GM21737 (cell line): Measurements from ENCODE around the gene MYOM1.

Experiments
- ATAC-seq: cut with Tn5 transposase; IDR thresholded peaks from one replicate; pipeline ENCODE4 v1.9.1; 2021; ENCODE audit warnings: mild to moderate bottlenecking, moderate library complexity; ENCODE audit not compliant: unreplicated experiment

MYOM1 gene

GRCh38 chr18:3219631-3220335, at the start of gene MYOM1:
Gene MYOM1 (minus strand): TSS chr18:3219968. CDS start chr18:3215223, 4,745 bp downstream.
- no peak for ATAC-seq

- no peak for ATAC-seq
These were observed 49.6 kb upstream of the MYOM1 start for GRCh38 chr18:3269241-3269913.

GRCh38 chr18:3268306-3268705, 48.5 kb upstream of the MYOM1 start:
- no peak for ATAC-seq

- ATAC-seq = no peak
These were observed 46.4 kb upstream of the MYOM1 start for GRCh38 chr18:3266062-3266608.

- no peak for ATAC-seq
These were observed 45.8 kb upstream of the MYOM1 start for GRCh38 chr18:3265564-3266033.

- no peak for ATAC-seq
These were observed 44.6 kb upstream of the MYOM1 start for GRCh38 chr18:3264362-3264761.

GRCh38 chr18:3263132-3263700, 43.4 kb upstream of the MYOM1 start:
- no peak for ATAC-seq

GRCh38 chr18:3262234-3263131, 42.7 kb upstream of the MYOM1 start:
- ATAC-seq = peak; percentile 25

GRCh38 chr18:3261373-3262233, 41.8 kb upstream of the MYOM1 start, which contains the start of gene MYL12B:
Gene MYL12B (plus strand): TSS chr18:3262133. CDS start chr18:3272899, 10,766 bp downstream.
- ATAC-seq = peak; percentile 77

- no peak for ATAC-seq
These were observed 41.2 kb upstream of the MYOM1 start for GRCh38 chr18:3260995-3261372.

GRCh38 chr18:3257627-3258120, 37.9 kb upstream of the MYOM1 start:
- no peak for ATAC-seq

GRCh38 chr18:3256693-3257626, 37.2 kb upstream of the MYOM1 start:
- ATAC-seq = no peak

GRCh38 chr18:3255611-3256165, 35.9 kb upstream of the MYOM1 start:
- no peak for ATAC-seq

GRCh38 chr18:3254725-3255124, 35.0 kb upstream of the MYOM1 start:
- ATAC-seq = no peak

- ATAC-seq = no peak
These were observed 33.1 kb upstream of the MYOM1 start for GRCh38 chr18:3252843-3253242.

- no peak for ATAC-seq
These were observed 32.2 kb upstream of the MYOM1 start for GRCh38 chr18:3251963-3252277.

GRCh38 chr18:3251249-3251962, 31.6 kb upstream of the MYOM1 start:
- ATAC-seq = no peak
